Glomerular visceral epithelial cell (primary cell): Measurements from ENCODE around the gene ACAP2.
A peak's percentile ranks its signal among the peaks of the same experiment; 100 is the strongest.
"Not testable (repeated sequence)": the region's sequence is repeated elsewhere in the genome, so short reads cannot be mapped to it uniquely, and the experiment has no call there.

Experiments
- DNase-seq: peaks from one replicate; pipeline ENCODE4 v3.0.0-alpha.2; 2016; ENCODE audit errors: extremely low spot score

ACAP2 gene

DNA sequence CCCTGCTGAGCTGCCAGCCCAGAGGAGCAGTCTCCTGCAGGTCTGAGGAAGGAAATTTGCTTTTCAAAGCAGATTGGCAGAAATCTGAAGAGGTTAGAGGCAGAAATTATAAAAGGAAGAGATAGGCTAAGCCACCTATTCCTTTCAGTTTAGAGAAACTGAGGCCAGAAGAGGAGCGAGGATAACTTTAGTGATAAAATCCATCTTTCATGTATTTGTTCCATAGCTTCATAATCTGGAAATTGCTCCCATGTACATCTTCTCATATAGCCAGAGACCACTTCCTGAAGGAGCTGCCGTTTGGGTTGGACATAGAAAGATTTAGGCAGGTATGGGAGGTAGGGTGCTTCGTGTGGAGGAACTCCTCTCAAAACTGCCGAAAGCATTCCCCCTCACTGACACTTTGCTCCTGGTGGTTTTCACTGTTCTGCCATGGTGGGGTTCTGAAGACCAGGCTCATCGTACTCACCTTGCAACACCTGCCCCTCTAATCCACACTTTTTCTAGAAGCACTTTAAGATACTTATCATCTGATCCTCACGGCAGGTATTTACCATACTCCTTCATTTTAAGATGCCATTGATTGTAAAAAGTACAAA, 670 bp upstream of the ACAP2 start:
- no peak for DNase-seq

DNA sequence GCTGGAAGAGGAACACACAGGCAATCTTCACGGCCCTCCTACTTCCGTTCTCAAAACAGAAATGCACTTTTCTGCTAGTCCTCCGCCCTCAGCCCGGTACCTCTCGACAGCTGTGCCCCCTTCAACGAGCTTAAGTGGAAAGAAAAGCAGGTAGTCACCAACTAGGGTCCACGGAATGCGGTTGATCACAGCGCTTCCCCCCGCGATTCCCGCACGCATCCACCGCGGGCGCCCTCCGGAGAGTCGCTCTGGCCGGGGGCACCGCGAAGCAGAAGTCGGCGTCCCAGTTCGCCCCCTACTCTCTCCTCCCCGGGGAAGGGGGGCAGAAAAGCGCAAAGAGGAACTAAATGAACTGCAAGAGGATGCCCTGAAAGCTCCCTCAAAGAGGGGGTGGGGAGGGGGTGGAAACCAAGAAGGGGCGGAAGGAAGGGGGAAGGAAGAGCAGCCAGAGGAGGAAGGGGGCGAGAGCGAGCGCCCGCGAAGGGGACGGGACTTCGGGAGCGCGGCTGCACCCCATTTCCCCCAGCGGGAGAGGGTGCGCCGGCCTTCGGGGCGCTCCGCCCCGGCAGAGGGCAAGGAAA, 738 bp downstream of the ACAP2 start:
- peak; percentile 50 for DNase-seq

DNA sequence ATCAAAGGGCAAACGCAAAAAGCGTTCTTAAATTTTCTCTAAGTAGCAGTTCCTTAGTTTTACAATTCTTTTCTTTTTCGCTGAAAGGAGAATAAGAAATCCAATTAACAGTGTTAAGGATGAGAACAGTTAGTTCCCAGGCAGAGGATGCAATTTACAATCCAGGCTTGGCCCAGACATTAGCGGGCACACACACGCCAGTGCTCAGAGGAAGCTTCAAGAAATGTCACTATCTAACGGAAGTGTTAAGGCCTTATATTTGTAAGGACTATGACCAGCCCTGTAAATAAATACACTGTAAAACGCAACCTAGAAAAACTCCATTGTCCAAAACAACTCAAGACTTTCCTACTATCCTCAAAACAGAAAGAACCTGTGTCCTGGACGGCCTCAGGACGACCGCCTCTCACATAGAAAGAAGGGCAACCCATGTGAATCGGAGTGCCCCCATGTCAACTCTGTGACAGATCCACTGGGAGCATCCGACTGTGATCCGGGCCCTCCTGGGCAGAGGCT, 1.3 kb downstream of the ACAP2 start:
- DNase-seq = peak; percentile 8

DNA sequence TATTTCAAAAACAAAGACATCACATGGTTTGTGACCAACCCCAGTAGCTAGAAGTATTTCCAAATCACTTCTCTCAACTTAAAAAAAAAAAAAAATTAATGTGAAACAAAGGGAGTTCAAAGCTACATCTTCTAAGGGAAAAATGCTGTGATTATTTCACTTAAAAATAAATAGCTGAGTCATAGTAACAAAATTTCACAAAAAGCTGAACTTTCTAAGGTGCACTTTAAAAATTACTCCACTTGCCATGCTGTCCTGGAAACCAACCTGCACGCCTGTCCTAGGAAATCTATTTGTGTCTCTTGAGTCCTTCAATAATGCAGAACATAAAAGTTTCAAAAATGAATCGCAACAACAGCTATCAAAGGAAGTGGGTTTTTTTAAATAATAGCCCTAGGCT, 1.8 kb downstream of the ACAP2 start:
- no peak for DNase-seq

DNA sequence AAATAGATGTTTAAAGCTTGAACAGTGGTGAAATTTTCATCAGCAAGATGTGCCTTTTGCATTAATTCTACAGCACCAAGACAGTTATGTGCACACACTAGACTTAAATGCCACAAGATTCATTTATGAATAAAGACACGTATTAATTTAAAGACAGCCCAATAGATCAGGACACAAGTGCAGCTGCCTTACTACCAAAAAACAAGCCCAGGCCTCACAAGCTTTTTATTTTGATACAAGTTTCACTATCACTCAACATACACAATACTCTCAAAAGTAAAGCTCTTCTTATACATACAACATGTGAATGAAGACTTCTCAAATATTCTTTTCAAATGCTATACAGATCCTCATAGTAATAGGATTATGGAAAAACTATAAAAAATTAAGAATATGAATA, 2.4 kb downstream of the ACAP2 start:
- DNase-seq = no peak

DNA sequence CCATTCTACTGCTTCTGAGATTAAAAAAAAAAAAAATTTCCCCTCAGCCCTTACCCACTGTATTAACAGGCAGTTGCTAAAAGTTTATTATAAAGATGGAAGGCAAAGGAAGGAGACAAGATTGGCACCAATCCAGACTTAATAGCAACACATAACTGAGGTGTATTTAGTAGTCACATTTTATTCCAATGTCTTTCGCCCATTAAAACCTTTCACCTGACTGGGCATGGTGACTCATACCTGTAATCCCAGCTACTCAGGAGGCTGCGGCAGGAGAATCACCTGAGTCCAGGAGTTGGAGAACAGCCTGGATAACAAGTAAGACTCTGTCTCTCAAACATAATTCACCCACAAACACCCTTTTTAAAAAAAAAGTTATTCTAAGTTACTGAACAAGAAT, 4.4 kb downstream of the ACAP2 start:
- DNase-seq = no peak

DNA sequence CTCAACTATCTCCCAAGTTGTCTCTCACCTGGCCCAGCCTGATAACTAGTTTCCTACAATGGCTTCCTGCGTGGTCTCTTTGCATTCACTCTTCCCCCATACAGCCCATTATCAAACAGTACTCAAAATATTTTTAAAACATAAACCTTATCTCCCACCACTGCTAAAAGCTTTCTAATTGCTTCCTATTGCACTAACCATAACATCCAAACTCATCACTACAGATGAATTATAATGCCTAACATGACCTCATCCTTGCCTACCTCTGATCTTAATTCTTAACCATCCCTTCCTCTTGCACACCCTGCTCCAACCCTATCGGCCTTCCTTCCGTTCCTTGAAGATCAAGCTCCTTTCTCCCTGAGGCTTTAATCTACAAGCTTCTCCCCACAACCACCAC, 17.0 kb downstream of the ACAP2 start:
- no peak for DNase-seq

DNA sequence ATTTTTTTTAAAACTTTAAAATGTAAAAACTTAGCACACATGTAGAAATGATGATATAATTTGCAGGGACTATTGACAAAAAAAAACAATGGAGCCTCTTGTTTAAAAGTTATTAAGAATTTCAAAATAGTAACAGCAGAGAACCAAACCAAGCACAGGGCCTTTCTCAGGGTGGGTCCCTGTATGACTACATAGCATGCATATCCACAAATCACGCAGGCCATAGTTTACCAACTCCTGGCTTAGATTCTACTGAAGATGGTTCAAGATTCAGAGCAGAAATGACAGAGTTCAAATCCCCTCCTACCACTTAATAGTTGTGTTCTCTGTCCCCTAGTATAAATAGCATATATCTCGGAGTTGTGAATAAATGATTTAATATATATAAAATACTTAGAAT, 19.0 kb downstream of the ACAP2 start:
- DNase-seq = no peak

DNA sequence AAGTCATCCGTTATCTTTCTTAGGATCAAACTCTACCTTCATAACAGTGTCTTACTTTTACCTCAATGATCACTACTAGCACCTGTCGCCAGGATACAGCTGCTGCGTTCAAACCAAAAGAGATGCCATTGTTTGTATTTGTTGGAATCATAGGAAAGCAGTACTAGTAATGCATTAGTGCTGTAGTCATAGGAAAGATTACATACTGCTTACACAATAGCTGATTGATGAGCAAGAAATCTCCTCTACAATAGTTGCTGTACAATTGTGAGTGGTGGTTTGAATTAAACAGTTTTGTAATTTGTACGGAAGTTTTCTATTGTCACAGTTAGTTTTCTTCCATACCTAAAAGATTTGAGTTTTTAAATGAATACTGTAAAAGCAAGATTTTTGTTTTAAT, 21.4 kb downstream of the ACAP2 start:
- no peak for DNase-seq

DNA sequence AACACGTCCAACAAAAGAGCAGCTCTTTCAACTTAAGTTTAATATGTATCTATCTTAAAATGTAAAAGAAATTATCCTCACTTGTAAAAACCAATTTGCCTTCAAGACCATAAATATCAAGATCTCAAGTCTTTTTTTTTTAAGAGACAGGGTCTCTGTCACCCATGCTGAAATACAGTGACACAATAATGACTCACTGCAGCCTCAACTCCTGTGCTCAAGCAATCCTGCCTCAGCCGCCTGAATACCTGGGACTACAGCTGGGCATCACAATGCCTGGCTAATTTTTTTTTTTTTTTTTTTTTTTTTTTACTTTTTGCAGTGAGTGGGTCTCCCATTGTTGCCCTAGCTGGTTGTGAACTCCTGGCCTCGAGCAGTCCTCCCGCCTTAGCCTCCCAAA, 26.0 kb downstream of the ACAP2 start:
- no peak for DNase-seq

DNA sequence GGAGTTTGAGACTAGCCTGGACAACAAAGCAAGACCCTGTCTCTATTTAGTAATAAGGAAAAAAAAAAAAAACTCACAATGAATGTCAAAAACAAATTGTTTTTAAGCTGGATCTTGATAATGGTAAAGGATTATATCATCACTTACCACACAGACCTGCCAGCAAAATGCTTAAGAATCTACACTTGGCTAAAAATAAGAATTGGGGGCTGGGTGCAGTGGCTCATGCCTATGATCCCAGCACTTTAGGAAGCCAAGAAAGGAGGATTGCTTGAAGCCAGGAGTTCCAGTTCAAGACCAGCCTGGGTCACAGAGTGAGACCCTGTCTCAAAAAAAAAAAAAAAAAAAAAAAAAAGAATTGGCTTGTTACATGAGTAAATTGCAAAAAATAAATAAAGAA, 31.0 kb downstream of the ACAP2 start:
- DNase-seq = no peak

DNA sequence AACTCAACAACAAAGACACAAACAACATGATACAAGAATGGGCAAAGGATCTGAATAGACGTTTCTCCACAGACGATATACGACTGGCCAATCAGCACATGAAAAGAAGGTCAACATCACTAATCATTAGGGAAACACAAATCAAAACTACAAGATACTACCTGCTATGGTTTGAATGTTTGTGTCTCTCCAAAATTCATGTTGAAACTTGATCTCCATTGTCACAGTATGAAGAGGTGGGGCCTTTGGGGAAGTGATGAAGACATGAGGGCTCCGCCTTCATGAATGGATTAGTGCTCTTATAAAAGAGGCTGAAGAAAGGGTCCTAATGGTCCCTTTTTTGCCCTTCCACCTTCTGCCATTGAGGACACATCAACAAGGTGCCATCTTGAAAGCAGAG, 32.3 kb downstream of the ACAP2 start:
- no peak for DNase-seq

DNA sequence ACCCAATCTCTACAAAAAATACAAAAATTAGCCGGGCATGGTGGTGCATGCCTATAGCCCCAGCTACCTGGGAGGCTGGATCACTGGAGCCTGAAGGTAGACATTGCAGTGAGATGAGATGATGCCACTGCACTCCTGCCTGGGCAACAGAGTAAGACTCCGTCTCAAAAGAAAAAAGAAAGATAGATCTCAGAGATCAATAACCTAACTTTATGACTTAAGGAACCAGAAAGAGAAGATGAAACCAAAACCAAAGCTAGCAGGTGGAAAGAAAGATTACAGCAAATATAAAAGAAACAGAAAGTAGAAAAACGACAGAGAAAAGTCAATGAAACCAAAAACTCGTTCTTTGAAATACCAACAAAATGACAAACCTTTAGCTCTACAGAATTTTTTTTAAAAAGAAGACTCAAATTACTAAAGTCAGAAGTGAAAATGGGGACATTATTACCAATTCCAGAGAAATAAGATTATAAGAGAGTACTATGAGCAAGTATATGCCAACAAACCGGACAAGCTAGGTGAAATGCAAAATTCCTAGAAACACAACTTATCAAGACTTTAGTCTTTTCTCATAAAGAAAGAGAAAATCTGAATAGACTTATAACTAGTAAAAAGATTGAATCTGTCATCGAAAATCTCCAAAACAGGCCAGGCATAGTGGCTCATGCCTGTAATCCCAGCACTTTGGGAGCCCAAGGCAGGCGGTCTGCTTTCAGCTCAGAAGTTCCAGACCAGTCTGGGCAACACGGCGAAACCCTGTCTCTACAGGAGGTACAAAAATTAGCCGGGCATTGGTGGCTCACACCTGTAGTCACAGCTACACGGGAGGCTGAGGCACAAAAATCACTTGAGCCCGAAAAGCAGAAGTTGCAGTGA, 35.0 kb downstream of the ACAP2 start:
- DNase-seq = no peak

DNA sequence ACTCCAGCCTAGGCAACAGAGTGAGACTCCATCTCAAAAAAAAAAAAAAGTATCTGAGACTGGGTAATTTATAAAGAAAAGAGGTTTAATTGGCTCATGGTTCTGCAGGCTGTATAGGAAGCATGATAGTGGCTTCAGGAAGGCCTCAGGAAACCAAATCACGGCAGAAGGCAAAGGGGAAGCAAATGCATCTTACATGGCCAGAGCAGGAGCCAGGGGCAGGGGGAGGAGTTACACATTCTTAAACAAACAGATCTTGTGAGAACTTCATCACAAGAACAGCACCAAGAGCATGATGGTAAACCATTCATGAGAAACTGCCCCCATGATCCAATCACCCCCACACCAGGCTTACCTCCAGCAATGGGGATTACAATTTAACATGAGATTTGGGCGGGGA, 37.2 kb downstream of the ACAP2 start:
- DNase-seq = no peak

DNA sequence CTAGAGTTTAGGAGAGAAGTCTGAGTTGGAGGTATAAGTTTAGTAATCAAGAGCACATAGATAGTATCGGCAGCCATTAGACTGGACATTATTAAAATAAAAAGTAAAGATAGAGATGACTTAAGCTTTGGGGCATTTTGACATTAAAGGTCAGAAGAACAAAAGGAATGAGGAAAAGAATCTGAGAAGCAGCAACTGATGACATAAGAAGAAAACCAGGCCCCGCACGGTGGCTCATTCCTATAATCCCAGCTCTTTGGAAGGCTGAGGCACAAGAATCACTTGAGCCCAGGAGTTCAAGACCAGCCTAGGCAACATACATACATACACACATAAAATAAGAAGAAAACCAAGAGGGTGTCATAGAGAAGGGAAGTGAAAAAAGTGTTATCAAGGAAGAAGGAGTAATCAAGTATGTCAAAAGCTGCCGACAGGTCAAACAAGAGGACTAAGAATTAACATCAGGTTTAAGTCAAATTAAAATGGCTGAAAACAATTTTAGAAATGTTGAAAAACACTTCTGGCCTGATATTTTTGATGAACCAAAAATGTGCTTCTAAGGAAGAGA, 38.9 kb downstream of the ACAP2 start:
- no peak for DNase-seq

DNA sequence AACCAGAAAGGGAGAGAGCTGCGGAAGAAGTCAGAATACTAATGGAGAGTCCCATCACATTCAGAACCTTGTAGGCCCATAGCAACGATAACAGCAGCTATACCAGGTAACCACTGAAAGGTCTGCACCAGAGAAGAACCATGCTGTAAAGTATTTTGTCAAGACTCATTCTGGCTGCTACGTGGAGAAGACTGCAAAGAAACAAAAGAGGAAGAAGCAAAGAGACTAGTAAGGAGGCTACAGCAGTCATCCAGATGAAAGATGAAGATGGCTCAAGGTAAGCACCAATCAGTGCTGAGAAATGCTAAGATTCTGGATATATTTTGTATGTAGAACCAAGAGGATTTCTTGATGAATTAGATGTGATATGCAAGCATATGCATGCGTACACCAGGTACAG, 39.6 kb downstream of the ACAP2 start:
- DNase-seq = no peak

DNA sequence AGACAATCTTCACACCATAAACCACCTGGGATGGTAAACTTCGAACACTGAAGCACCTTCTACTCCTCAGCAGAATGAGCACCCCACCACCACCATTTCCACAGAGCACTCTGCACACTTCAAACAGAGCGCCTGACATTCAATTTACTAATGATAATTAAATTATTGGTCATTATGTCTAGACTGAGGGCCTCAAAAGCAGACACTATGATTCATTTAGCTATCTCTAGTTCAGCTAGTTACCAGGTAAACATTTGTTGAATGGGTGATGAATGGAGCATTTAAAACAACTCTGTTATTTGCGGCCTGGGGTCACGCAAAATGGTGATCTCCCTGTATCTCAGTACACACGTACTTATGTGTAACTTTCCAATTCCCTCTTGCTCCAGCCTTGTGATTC, 40.9 kb downstream of the ACAP2 start:
- no peak for DNase-seq

DNA sequence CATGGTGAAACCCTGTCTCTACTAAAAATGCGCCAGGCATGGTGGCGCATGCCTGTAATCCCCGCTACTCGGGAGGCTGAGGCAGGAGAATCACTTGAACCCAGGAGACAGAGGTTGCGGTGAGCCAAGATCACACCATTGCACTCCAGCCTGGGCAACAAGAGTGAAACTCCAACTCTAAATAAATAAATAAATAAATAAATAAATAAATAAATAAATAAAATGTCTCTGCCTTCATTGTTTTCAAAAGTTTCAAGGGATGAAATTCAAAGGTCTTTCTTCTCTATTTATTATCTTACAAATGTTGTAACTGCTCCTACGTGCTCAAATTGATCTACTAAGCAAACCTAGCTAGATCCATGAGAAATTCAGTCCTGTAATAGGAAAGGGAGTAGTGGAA, 44.4 kb downstream of the ACAP2 start:
- DNase-seq = not testable (repeated sequence)

DNA sequence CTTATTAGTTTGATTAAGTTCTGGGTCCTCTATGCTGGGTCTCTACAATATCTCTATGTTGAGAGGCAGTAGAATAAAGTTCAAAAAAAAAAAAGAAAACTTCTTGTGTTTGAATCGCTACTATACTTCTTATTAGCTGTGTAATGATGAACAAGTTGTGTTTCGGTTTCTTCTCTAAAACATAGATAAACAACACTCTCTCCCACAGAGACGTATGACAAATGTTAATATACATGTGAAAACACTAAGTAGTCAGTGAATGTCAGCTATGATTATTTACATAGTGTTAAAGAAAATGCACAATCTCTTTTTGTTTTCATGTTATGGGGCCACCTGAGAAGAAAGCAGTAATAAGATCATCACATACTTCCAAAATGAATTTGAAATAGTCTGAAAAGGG, 45.3 kb downstream of the ACAP2 start:
- DNase-seq = no peak

DNA sequence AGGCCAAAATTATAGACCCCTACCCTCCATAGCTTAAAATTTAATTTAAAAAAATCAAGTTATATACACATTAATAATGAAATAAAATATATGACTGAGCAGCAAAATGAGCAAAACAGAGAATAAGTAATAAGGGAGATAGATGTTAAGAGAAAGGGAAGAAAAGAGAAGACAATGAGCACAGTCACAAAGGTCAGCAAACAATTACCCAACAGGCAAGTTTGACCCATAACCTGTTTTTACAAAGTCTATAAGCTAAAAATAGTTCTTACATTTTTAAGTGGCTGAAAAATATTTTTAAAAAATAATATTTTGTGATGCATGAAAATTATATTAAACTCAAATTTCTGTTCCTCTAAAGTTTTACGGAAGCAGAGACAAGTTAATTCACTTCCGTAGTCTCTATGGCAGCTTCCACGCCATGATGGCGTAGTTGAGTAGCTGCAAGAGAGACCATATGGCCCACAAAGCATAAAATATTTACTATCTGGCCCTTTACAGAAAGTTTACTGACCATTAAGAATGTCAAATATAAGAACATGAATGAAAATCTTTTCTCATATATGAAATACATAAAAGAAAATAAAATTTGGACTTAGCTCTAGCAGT, 47.5 kb downstream of the ACAP2 start:
- DNase-seq = no peak

DNA sequence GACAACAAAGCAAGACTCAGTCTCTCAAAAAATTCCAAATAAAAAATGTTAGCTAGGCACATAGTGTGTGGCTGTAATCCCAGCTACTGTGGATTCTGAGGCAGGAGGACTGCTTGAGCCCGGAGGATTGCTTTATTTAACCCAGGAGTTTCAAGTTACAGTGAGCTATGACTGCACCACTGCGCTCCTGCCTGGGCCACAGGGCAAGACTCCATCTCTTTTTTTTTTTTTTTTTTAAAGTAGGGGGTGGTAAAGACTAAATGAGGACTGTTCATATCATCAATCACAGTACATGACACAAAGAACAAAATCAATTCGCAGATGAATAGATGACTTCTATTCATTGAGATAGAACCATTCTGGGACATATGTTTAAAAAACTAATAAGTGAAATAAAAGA, 48.1 kb downstream of the ACAP2 start:
- no peak for DNase-seq

DNA sequence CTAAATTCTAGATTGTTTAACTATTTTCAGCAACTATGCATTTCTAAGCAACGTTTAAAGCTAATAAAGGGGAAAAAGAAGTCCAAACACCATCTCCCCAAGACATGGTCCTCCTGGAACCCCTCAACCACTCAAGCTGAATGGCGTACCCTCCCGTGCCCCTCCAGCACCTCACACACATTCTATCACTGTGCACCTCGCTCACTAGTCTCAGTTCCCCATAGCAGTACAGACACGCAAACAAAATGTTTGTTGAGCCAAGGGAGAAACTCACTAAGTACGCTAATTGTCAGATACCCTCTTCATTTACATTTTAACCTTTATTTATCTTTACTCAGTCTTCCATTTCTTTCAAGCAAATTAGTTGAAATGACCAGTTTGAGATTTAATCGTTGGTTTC, 48.8 kb downstream of the ACAP2 start:
- DNase-seq = no peak
